GM12801 (cell line): ENCODE data around the gene RBM39.

Experiments used
- CTCF ChIP-seq: IDR thresholded peaks from one replicate; pipeline ENCODE4 v1.5.1; 2011; ENCODE audit warnings: control low read depth; ENCODE audit not compliant: insufficient read length; ENCODE audit errors: extremely low read depth

RBM39 gene

DNA sequence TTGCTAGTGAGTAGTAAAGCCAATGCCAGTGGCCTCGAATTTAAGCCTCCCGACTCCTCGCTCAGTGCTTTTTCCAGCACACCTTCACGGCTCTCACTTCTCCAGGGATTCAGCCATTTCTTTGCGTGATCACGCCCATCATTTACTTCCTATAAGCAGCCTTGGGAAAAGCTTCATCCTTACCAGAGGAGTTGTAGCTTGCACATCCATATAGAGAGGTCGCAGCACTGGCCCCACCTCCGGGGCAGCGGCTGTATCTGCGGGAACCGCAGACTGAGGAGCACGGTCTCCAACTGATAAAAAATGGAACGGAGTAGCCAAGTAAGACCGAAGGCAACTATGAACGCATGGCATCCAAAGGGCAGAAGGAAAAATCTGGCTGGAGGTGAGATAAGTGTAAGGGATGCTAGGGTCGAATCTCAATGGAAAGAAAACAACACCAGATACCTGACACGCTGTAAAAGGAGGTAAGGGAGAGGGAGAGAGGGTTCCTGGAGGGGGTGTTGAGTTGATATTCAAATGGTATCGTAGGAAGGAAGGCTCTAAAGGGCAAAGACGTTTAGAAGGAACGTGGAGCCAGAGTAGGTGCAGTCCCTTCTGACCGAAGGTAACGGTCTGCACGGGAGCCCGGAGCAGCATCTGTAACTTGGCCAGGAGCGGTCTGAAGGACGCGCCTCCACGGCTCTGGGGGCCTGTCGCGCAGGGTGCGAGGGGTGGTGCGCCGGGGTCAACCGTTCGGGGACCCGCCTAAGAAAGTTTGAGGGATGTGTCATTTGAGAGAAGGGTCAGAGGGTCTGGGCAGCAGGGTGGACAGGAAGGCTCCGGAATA is 43.5 kb downstream of the RBM39 start:
- no peak for TF ChIP-seq CTCF

DNA sequence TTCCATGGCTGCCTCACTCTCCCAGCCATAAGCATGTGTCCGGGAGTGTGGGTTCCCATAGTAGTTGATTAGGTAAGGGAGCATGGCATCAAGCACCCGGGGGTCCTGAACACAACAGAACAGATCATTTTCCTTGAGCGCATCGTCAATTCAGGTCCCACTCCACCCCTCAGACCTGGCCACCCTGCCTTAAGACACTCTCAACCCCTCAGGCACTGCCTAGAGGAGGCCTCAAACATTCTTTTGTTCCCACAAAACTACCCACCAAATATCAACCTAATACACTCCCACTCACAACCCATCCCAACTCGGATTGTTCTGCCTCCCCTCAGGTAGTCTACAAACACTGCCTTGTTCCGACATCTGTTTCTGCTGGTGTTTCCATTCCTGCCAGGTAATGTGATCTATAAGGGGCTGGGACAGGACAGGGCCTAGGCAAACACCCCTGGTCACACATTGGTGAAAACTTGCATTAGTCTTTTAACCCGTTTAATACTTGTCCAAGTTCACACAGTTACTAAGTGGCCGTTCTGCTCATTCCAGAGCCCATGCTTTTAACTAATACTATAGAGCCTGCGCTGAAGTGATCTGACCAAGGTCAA is 44.3 kb downstream of the RBM39 start:
- TF ChIP-seq CTCF: no peak

DNA sequence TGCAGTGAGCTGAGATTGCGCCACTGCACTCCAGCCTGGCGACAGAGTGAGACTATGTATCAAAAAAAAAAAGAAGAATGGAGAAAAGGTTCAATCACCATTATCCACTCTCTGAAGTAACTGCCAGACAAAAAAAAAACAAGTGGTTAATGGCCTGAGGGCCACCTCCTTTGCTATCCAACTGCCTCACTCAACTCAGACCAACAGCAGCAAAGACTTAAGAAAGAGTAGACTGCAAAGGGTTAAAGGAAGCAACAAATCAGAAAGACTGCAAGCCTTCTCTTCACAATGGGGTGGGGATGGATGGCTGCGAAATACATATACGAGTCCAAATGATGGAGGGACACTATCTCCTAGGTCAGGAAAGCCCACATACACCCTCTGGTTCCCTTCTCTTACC is 46.1 kb downstream of the RBM39 start:
- TF ChIP-seq CTCF: no peak

- no peak for TF ChIP-seq CTCF
Measured at GRCh38 chr20:35695245-35695749, 46.8 kb downstream of the RBM39 start.

DNA sequence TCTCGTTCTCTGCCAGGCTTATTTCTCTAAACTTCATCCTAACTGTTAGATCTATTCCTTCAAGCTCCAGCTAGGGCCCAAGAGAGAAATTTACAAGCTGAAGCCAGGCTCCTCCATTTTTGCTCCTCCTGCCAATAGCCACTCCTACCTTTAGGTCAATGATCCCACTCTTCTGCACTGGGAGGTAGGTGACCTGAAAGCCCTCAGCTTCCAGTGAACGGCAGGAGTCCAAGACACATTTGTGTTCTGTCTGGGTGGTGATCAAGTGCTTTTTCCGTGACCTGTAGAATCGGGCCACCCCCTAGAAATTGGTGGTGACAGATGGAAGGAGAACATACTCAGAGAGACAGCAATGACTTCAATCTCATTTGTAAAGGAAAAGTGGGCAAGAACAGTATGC is 51.8 kb downstream of the RBM39 start:
- TF ChIP-seq CTCF: no peak

- no peak for TF ChIP-seq CTCF
Measured at GRCh38 chr20:35681960-35682359, 60.1 kb downstream of the RBM39 start.

DNA sequence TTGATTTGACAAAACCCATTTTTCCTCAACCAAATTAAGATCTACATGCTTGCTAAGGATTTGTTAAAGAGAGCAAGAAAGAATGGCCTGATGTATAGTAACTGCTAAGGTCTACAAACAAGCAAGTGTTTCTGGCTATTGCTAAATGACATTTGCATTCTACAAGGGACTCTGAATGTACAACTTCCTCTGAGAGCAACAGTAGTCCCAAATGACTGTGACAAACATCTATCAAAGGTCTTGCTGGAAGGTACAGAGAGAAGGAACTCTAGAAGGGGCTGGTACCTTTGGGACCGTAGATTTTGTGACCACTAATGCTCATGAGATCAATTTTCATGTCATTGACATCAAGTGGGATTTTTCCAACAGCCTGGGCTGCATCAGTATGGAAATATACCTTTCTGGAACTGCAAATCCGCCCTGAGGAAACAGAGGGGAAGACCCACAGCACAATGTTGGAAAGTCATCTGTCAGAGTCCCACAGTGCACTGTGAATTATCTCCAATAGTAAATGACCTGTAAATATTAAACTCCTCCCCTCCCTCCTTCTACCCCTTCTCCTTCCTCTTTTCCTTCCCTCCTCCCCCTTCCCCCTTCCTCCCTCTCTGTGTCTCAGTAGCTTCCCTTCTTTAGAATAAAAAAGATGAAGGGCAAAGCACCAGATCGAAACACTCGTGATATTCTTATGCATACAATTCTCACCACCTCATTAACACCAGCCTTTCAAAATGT is 61.4 kb downstream of the RBM39 start:
- TF ChIP-seq CTCF: no peak
